Spleen (tissue), 7 donors: ENCODE data around the gene PVALEF.

Experiments
- CTCF ChIP-seq, 11 experiments: fragments of 200-600 bp in 7 of 11; fragments of 450-650 bp in 4 of 11; sonication (generic) in 4 of 11; IDR thresholded peaks in 8 of 11; conservative IDR thresholded peaks in 3 of 11; 1 replicate in 7 of 11; 2 replicates in 4 of 11; pipeline versions ENCODE4 v1.4.0 to v1.8.0; 2016 to 2021; ENCODE audit warnings: antibody characterized with exemption in 11 of 11, inconsistent platforms in 4 of 11, mild to moderate bottlenecking in 1 of 11
- POLR2A ChIP-seq, 3 donors: fragments of 450-650 bp; IDR thresholded peaks; one replicate each; pipeline ENCODE4 v1.5.1; 2017; ENCODE audit warnings: antibody characterized with exemption in 3 of 3, mild to moderate bottlenecking in 1 of 3
- donor health status: DM: no; HTN: no; CAD: no; lungs with moderate emphysema.
- donor health status: DM: no; HTN: no; CAD: no.
- donor health status: DM: no; HTN: no; CAD: no.

GRCh38 chr17:81117672-81118198, 47.6 kb upstream of the PVALEF start:
- no peak for TF ChIP-seq CTCF (IDR thresholded peaks at IDR 0.05 in 8 of 11, conservative IDR thresholded peaks at IDR 0.05 in 3 of 11)
- TF ChIP-seq POLR2A (IDR thresholded peaks at IDR 0.05): no peak
